GM21619 (cell line): ENCODE results near the gene DRGX.

Source experiments
- ATAC-seq: cut with Tn5 transposase; IDR thresholded peaks from one replicate; pipeline ENCODE4 v1.9.1; 2021; ENCODE audit not compliant: unreplicated experiment

The DRGX gene

DNA sequence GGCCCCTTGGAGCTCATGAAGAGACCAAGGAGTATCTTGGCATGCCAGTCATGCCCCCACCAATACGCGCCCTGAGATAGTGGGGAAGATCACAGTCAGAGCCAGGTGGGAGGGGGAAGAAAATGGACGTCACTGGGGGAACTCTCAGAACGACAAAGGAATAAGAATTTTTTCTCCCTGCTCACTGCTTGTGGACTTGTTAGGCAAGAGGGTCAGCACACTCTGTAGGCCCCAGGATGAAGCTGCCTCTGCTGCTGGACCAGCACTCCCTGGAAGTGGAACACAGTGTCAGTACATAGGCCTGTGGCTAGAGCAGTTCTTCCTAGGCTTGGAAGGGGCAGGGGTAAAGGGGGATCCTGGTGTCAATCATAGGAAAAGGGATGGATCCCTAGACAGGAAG lies 46.5 kb downstream of the DRGX start:
- no peak for ATAC-seq

DNA sequence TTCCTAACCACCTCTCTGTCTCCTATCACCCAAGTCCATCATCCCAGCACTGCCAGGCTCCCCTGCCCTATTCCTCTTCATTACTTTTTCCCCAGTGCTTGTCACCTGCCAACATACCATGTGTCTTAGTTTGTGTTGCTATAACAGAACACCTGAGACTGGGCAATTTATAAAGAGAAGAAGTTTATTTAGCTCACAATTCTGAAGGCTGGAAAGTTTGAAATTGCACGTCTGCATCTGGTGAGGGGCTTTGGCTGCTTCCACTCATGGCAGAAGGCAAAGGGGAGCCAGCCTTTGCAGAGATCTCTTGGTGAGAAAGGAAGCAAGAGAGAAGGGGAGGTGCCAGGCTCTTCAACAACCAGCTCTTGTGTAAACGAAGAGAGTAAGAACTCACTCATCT lies 47.3 kb downstream of the DRGX start:
- no peak for ATAC-seq

DNA sequence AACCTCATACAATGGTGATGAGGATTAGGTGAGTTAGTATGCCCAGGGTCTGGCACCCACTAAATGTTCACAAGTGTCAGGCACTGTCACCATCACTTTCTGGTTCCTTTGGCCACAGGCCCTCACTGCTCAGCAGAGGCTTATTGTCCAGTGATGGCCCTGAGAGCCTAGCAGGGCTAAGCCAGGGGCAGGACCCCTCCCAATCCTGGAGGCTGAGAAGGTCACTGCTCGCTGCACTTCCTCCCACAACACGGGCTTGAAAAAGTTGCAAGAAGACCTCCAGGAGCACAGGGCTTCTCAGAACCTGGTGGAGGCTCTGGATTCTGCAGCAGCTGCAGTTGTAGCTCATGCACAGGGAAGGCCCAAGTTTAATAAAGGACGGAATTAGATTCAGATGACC lies 48.1 kb downstream of the DRGX start:
- ATAC-seq: no peak

DNA sequence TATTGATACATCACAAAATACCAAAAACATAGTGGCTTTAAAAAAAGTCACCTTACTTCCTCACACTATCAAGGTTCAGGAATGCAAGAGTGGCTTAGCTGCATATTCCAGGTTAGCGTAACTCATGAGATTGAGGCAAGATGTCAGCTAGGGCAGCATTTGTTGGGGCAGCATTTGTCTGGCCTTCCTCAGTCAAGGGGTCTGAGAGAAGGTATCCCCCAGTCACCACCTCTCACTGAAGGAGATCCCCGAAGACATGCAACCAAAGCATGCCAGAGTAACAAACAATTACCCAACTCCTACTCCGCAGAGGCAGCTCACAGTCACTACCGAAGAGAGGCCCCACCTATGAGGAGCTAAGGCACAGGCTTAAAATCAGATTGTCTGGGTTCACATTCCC lies 48.5 kb downstream of the DRGX start:
- no peak for ATAC-seq

DNA sequence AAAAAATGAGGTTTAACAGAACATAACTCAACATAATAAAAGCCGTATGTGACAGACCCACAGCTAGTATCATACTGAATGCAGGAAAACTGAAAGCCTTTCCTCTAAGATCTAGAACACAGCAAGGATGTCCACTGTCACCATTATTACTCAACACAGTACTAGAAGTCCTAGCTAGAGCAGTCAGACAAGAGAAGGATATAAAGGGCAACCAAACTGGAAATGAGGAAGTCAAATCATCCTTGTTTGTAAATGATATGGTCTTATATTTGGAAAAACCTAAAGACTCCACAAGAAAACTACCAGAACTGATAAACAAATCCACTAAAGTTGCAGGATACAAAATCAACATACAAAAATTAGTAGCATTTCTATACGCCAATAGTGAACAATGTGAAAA lies 51.0 kb downstream of the DRGX start:
- ATAC-seq: no peak

DNA sequence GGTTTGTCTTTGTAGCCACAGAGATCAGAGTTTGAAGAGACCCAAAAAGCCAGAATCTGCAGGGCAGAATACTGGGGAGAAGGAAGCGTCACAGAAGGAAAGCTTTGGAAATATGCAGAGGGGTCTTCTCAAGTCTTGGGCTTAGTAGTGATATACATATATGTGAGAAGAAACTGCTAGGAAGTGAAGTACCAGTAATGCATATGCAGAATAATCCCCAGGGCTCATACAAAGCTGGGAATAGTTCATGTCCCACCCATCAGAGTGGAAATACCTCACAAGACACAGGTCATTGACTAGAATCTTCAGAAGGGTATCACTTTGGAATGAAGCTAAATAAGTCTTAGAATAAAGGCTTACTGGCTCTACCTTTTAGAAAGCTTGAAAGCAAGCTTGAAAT lies 57.3 kb downstream of the DRGX start:
- no peak for ATAC-seq

DNA sequence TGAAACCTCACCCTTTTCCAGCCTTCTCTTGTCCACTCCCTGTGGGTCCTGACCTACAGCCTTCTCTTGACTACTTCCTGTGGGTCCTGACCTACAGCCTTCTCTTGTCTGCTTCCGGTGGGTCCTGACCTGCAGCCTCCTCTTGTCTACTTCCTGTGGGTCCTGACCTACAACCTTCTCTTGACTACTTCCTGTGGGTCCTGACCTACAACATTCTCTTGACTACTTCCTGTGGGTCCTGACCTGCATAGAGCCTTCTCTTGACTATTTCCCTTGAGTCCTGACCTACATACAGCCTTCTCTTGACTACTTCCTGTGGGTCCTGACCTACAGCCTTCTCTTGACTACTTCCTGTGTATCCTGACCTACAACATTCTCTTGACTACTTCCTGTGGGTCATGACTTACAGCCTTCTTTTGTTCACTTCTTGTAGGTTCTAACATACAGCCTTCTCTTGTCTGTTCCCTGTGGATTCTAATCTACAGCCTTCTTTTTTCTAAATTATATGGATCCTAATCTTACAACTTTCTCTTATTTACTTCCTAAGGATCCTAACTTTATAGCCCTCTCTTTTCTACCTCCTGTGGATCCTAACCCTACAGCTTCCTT lies 60.4 kb downstream of the DRGX start:
- no peak for ATAC-seq

DNA sequence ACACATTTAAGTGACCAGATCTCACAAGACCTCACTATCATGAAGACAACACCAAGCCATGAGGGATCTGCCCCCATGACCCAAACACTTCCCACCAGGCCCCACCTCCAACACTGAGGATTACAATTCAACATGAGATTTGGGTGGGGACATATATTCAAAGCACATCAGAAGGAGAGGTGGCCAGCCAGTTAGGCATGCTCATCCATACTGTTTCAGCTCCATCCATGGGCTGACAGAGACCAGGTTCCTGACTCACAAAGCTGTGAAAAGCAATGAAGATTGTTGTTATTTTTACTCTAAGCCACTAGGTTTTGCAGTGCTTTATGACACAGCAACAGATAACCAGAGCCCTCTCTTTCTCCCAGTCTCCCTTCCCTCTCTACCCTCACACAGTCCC lies 60.9 kb downstream of the DRGX start:
- no peak for ATAC-seq

DNA sequence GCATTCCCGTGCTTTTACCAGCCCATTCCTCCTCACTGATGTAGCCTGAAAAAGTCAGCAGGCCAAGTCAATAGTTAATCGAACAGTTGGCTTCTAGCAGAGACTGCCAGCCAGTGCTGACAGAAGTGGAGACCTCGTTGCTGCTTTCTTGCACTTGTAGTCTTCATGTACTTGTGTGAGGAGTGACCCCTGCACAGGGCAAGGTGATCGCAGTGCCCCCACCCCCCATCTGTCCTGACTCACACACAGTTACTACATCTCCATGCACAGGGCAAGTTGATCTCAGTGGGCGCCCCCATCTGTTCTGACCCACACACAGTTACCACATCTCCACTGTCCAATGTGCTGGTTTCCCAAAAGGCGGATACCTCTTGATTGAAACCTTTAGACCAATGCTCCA lies 62.7 kb downstream of the DRGX start:
- no peak for ATAC-seq

DNA sequence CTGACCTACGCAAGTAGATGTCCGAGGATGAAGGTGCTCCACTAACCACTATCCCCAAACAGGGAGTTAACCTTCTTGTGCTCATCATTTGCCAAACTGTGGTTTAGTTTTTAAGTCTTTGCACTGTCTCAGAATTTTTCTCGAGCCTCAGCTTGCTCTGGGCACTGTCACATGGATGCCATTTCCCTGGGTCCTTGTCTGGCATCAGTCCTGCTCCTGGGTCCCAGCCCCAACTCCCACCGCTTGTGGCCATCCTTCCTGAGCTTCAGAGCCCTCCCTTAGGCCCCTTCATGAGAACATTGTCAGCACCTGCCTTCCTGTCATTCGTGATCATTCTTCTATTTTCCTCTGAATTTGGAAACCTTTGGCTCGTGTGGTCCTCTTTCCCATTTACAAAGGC lies 63.1 kb downstream of the DRGX start:
- no peak for ATAC-seq

DNA sequence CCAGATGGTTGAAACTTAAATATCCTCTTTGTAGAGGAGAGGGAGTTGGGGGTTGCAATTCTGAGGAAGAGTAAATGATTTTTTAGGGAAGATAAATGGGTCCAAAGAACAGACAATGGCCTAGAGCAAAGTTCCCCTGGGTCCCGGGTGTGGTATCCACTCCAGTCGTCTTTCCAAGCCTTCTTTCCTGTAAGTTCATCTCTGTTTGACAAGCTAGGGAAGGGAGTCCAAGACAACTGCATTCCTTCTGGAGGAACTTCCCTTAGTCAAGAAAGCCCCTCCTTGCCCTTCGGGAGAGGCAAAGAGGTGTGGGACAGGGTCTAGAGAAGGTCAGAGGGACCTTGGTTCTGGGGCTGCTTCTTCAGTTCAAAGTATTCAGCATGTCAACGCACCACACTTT lies 63.6 kb downstream of the DRGX start:
- no peak for ATAC-seq

DNA sequence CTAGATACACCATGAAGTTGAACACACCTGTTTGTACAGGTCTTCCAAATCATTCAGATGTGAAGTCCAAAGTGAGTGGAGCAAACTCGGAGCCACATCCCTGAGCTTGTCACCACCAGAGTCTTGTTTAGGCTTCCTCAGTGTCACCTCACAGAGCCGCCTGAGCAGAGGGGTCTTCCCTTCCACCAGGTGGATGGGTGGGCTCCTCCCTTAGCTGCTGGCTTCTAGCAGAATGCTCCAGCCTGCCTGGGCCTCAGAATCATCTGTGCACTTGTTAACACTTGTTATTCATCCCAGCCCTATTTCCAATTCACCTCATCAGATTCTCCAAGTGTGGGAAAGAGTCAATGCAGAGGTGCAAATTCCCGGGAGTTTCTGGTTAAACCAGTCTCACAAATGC lies 64.5 kb downstream of the DRGX start:
- ATAC-seq: no peak

DNA sequence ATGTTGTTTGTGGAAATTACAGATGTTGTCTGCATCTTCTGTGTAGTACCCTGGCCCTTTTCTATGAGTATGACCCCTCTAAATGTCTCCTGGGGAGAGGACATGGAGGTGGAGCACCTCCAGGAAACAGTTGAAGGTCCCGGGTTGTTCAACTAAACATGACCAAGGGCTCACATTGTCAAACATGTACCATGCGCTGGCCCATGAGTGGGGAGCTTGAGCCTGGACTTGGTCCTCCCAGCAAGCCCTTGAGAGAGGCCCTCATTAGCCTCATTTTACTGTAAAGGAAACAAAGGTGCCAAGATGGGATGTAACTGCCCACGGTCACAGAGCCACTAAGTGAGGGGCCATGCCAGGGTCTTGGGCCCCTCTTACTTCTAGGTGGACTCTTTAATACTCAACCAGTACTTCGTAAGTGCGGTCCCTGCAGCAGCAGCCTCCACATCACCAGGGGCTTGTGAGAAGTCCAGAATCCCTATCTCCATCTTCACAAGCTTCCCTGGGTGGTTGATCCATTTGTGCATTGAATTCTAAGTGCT lies 65.7 kb downstream of the DRGX start:
- no peak for ATAC-seq

DNA sequence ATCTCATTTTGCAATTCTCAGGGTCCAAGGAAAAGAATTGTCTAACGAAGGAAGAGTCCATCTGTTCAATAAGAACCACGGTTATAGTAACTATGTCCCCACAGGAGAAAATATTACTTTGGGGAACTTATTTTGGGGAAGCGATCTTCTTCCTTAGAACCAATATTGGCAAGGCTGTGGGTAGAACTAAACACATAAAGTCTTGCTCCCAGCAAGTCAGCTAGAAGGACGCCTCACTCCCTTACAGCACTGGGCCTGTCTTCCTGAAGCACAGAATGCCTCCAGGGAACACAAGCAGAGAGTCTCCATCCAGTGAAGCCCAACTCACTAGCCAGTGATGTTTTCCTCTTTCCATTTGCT lies 66.8 kb downstream of the DRGX start:
- no peak for ATAC-seq

DNA sequence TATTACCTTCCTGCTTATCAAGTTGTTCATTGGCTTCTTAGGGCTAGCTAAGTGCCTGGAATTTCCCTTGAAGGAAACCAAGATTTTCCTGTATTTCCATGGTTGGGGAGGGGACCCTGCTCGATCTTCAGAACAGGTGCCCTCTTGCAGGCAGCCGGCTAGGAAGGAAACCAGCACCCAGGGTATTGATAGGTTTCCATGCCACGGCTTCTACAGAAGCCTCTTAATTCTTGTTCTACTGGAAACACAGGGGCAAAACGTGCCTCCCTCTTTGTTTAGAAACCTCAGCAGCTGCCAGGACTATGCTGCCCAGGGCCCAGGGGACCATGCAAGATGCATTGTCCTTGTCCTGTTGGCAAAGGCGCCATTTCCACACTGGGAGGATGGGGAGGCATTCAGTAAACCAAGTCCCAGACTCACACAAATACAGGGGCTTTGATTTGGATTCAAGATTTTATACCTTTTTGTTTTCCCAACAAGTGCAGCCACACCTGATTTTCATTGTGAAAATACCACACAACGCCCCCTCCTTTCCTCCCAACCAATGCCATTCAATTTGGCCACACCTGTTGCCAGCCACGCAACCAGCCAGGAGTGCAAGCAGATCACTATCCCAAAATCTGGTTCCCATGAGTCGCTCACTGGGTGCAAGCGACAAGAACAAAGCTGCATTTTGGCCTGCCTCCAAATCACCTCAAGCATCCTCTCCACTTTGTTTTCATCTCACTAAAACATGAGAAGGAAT lies 67.3 kb downstream of the DRGX start:
- no peak for ATAC-seq

DNA sequence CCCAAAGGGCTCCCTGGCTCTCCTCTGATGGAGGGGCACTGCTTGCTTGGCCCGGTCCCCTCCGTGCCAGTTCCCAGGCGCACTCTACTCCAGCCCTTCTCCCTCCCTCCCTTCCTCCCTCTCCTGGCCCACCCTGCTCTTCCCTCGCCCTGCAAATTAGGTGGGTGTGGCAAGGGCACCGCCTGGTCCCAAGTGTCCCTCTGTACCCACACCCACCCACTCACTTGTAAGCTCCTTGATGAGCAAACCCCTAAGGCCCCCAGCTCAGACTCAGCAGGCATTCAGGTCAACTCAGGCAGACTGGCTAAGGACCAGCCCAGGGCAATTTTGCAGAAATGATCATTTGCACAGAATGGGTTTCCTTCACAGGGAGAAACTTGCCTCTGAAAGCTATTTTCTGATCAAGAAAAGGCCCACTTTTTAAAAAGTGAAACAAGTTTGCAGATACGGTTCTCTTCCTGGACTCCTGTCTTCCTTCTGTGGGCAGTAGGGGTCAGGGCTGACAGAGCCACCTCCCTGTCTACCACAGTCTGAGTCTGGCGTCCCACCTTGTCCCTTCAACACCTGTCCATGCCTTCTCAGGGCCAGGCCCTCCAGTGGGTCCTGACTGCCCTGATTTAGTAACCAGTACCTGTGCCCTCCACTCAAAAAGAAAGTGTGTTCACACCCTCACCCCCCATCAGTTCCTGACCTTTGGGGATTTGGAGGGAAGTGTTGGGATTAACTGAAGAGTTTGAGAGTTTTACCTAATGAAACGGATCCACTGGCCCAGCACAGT lies 68.7 kb downstream of the DRGX start:
- ATAC-seq: no peak

DNA sequence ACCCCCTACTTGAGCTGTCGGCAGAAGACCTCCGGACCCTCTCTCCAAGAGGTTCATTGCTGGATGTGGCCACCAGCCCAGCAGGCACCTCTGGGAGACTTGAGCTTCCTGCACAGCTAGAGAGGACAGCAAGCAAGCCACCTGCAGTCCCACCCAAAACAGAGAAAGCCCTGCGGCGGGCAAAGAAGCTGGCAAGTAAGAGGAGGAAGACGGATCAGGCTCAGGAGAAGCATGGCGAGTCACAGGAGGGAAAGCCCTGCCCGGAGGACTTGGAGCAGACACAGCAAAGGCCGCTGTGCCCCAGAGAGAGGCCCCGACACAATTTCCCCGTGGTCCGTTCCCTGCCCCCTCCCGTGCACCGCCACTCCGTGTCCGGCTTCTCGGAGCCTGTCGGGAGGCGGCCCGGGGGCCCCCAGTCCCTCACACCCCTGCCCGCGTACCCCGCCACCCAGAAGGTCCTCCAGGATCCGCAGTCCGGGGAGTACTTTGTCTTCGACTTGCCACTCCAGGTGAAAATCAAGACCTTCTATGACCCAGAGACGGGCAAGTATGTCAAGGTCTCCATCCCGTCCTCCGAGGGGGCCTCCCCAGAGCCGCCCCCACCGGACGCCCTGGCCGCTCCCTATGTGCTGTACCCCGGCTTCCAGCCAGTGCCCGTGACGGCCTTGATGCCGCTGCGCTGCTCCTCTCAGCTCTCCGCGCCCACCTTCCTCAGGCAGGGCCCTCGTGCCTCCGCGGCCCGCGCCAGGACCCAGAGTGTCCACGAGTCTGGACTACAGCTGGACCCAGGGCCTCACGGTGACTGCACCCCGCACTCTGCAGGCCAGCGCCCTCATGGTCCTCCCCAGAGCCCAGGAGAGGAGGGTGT lies 69.7 kb downstream of the DRGX start:
- no peak for ATAC-seq

DNA sequence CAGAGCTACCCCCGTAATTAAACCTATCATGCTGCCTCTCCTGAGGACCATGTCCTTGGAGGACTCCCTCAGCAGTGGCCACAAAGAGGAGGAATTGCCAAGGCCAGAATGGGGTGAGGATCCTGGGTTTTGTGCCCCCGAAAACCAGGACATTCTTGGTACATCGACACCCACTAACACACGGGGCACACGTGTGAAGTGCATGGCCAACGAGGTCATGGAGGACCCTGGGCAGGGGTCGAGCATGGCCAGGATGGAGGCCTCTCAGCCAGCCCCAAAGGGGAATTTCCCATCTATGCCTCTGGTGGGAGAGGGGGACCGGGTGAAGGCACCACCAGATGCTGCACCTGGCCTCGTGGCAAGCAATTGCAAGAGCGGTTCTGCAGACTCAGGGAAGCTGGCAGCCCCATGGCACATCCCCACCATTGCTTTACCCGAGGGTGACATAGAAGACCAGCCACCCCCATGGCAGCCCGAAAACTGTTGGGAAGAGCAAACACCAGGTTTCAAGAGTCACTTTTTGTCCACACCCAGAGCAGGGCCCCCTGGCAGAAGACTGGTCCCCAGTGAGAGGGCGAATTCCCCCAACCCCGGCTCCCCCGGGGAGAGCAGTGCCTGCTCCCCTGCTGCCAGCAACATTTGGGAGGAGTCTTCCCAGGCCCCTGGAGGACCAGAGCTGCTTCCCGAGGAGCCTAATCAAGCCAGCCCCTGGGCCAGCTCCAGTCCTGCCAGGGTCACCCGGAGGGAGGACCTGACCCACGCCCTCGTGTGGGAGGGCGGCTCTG lies 70.6 kb downstream of the DRGX start:
- ATAC-seq: no peak

DNA sequence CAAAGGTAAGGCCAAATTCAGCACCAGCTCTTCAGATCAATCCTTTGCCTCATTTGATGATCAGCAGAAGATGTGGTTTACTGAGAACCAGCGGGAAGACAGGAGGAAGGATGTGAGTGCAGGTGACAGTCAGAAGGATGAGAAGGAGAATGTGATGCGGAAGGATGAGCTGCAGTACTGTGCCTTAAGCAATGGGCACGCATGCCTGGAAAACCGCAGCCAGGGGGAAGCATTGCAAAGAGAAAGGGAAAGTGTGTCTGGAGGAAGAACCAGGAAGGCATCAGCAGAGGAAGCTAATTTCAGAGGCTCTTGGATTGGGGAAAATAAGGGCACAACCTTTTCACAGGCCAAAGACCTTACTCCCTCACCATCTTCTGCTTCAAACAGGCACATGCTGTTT lies 71.2 kb downstream of the DRGX start:
- no peak for ATAC-seq

DNA sequence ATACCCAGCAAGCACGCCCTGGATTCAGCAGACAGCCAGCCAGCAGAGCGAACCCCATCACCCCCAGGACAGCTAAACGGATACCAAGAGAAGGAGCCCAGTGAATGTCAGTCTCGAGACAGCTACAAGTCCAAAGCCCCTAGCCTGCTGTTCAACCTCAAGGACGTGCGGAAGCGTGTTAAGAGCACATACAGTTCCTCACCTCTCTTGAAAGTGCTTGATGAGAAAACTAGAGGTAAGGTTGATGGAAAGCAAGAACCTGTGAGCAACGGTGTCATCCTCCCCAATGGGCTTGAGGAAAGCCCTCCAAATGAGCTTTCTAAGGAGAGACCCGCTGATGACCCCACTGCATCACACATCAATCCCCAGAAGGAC lies 72.0 kb downstream of the DRGX start:
- no peak for ATAC-seq
